ENCODE results near the gene CPLX1.
"Not testable (repeated sequence)": the region's sequence is repeated elsewhere in the genome, so short reads cannot be mapped to it uniquely, and the experiment has no call there.

Gene CPLX1

GRCh38 chr4:753186-753585, 72.7 kb downstream of the CPLX1 start:
- not testable (repeated sequence) for DNase-seq

GRCh38 chr4:752196-752861, 73.6 kb downstream of the CPLX1 start:
- no peak for DNase-seq

- no peak for DNase-seq
These were observed 74.3 kb downstream of the CPLX1 start for GRCh38 chr4:751676-752075.

- no peak for DNase-seq
These were observed 75.9 kb downstream of the CPLX1 start for GRCh38 chr4:749698-750666.

GRCh38 chr4:748461-748860, 77.5 kb downstream of the CPLX1 start:
- DNase-seq = no peak

GRCh38 chr4:747546-748170, 78.3 kb downstream of the CPLX1 start:
- no peak for DNase-seq

- DNase-seq = no peak
These were observed 81.6 kb downstream of the CPLX1 start for GRCh38 chr4:744212-744841.

- DNase-seq = no peak
These were observed 82.3 kb downstream of the CPLX1 start for GRCh38 chr4:743463-744211.

GRCh38 chr4:742742-743311, 83.1 kb downstream of the CPLX1 start:
- no peak for DNase-seq

- no peak for DNase-seq
These were observed 83.7 kb downstream of the CPLX1 start for GRCh38 chr4:742096-742741.

GRCh38 chr4:740656-741282, 85.2 kb downstream of the CPLX1 start:
- no peak for DNase-seq

- no peak for DNase-seq
These were observed 85.9 kb downstream of the CPLX1 start for GRCh38 chr4:740011-740410.

- no peak for DNase-seq
These were observed 86.4 kb downstream of the CPLX1 start for GRCh38 chr4:739569-739968.

- no peak for DNase-seq
These were observed 87.1 kb downstream of the CPLX1 start for GRCh38 chr4:738781-739280.

GRCh38 chr4:736561-736960, 89.4 kb downstream of the CPLX1 start:
- not testable (repeated sequence) for DNase-seq

- DNase-seq = no peak
These were observed 90.3 kb downstream of the CPLX1 start for GRCh38 chr4:735583-735982.

Measured in NCI-H526 treated with DMSO at 0.1 percent for 48 hours (cell line).